Breast epithelium (tissue), 3 donors: ENCODE measurements around the gene KCNG3.

ENCODE experiments used
- POLR2A ChIP-seq: fragments of 450-650 bp; IDR thresholded peaks from one replicate; pipeline ENCODE4 v1.6.1; 2016; ENCODE audit warnings: antibody characterized with exemption, mild to moderate bottlenecking, moderate library complexity
- TF ChIP-seq, protein P1 (sequence below), 3 donors: fragments of 450-650 bp; IDR thresholded peaks; one replicate each; pipeline ENCODE4 v1.5.1; 2016 to 2017; ENCODE audit warnings: antibody characterized with exemption in 3 of 3, mild to moderate bottlenecking in 3 of 3, moderate library complexity in 3 of 3

DNA sequence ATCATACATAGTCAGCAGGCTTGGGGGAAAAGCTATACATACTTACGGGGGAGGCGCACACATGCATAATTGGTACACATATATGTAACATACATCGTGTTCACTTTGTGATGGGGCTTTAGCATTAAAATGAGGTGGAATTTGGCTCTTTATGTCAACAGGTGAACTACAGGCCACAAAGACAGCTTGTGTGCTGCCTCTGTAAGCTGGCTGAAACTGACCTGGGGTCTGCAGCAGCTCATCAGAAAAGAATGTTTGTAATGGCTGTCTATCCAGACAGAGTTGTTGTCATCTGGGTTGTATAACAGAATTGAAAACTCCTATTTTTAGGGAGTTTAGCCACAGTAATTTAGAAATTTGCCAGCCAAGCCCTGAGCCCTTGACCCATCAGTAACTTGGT is 4.7 kb upstream of the KCNG3 start:
- TF ChIP-seq, protein P1, sequence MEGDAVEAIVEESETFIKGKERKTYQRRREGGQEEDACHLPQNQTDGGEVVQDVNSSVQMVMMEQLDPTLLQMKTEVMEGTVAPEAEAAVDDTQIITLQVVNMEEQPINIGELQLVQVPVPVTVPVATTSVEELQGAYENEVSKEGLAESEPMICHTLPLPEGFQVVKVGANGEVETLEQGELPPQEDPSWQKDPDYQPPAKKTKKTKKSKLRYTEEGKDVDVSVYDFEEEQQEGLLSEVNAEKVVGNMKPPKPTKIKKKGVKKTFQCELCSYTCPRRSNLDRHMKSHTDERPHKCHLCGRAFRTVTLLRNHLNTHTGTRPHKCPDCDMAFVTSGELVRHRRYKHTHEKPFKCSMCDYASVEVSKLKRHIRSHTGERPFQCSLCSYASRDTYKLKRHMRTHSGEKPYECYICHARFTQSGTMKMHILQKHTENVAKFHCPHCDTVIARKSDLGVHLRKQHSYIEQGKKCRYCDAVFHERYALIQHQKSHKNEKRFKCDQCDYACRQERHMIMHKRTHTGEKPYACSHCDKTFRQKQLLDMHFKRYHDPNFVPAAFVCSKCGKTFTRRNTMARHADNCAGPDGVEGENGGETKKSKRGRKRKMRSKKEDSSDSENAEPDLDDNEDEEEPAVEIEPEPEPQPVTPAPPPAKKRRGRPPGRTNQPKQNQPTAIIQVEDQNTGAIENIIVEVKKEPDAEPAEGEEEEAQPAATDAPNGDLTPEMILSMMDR (IDR thresholded peaks at IDR 0.05), result no peak
- TF ChIP-seq POLR2A, result no peak
